ENCODE data around the gene PGBD1. TPM values are rescaled to one million over a fixed set of nuclear protein-coding genes. Genes with fewer than 3 reads are reported as not detected.

The PGBD1 gene
- total RNA-seq, 1 donor from 2014 or later, result 14.4 TPM

DNA sequence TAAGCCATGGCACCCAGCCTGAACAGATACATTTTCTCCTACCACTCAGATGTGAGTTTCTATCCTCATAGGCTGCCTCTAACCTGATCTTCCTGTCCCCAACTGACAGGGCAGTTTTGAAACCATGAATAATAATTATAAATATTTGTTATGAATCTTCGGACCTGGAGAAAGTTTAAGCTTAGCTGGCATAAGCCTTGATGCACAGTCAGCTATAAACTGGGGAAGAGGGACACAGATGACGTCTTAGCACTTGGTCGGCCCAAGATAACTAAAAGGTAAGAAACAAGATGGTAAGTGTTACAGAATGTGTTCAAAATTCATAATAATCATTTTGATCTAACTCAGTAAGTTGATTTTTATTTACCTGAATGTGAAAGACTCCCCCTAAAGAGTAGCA is 37.4 kb upstream of the PGBD1 start:
- Mint-ChIP-seq H3K27me3 (ENCODE audit: low read depth) (no peaks in the 10 kb centered on the region), H3K36me3 (ENCODE audit: low read depth) (peaks cover 10% of the 10 kb centered on the region), H3K27ac (ENCODE audit: unreplicated experiment) (no peak overlapping the region), H3K9me3 (no peaks in the 10 kb centered on the region), H3K4me3 (no peak overlapping the region), H3K4me1 (no peaks in the 10 kb centered on the region)
- DNase-seq (ENCODE audit: low read depth, low spot score), result no peak
- TF ChIP-seq, protein P1, sequence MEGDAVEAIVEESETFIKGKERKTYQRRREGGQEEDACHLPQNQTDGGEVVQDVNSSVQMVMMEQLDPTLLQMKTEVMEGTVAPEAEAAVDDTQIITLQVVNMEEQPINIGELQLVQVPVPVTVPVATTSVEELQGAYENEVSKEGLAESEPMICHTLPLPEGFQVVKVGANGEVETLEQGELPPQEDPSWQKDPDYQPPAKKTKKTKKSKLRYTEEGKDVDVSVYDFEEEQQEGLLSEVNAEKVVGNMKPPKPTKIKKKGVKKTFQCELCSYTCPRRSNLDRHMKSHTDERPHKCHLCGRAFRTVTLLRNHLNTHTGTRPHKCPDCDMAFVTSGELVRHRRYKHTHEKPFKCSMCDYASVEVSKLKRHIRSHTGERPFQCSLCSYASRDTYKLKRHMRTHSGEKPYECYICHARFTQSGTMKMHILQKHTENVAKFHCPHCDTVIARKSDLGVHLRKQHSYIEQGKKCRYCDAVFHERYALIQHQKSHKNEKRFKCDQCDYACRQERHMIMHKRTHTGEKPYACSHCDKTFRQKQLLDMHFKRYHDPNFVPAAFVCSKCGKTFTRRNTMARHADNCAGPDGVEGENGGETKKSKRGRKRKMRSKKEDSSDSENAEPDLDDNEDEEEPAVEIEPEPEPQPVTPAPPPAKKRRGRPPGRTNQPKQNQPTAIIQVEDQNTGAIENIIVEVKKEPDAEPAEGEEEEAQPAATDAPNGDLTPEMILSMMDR (conservative IDR thresholded peaks at IDR 0.05), result no peak

DNA sequence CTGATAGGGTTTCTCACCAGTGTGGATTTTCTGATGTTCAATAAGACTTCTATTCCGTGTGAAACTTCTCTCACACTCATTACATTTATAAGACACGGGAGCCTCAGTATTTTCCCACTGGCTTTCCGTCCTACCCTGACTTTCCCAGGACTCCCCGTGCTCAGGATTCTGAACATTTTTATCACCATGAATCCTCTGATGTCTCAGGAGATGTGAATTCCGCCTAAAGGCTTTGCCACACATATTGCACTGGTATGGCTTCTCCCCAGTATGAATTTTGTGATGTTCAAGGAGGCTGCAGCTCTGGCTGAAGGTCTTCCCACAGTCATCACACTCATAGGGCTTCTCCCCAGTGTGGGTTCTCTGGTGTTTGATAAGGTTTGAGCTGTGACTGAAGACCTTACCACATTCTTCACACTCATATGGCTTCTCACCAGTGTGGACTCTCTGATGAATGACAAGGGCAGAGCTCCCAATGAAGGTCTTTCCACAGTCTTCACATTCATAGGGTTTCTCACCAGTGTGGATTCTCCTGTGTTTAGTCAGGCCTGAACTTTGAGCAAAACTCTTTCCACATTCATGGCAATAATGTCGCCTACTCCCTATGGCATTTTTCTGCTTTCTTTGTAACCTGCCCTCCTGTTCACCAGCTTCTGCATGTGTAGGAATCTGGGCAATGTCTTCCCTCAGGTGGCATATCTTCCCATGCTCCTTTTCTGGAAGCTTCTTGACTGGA is 36.0 kb upstream of the PGBD1 start:
- Mint-ChIP-seq H3K4me1 (peaks cover 3% of the 10 kb centered on the region), H3K4me3 (peak overlapping the region; percentile 41), H3K27me3 (ENCODE audit: low read depth) (no peaks in the 10 kb centered on the region), H3K27ac (ENCODE audit: unreplicated experiment) (no peak overlapping the region), H3K36me3 (ENCODE audit: low read depth) (peaks cover 10% of the 10 kb centered on the region), H3K9me3 (no peaks in the 10 kb centered on the region)
- no peak for DNase-seq (ENCODE audit: low read depth, low spot score)
- TF ChIP-seq, protein P1 (conservative IDR thresholded peaks at IDR 0.05), result no peak

DNA sequence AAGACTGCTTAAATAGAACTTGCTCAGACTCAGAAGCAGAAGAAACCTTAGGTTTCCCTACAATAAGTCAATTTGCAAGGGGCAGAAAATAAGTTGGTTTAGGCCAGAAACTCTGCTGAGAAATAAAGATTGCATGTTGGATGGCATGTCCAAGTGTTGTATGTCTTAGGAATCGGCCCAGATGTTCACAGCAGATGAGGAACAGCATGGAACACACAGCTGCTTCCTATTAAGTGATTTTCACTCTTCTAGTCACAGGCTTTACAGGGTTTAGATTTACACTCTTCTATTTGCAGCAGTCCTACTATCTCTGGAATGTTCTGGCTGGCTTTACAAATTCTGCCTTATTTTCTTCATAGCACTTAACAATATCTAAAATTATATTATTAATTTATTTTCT is 32.5 kb upstream of the PGBD1 start:
- TF ChIP-seq, protein P1 (conservative IDR thresholded peaks at IDR 0.05), result no peak
- Mint-ChIP-seq H3K4me1 (peaks cover 24% of the 10 kb centered on the region), H3K4me3 (no peak overlapping the region), H3K27me3 (ENCODE audit: low read depth) (no peaks in the 10 kb centered on the region), H3K27ac (ENCODE audit: unreplicated experiment) (no peak overlapping the region), H3K9me3 (no peaks in the 10 kb centered on the region), H3K36me3 (ENCODE audit: low read depth) (peaks cover 13% of the 10 kb centered on the region)
- DNase-seq (ENCODE audit: low read depth, low spot score), result no peak

DNA sequence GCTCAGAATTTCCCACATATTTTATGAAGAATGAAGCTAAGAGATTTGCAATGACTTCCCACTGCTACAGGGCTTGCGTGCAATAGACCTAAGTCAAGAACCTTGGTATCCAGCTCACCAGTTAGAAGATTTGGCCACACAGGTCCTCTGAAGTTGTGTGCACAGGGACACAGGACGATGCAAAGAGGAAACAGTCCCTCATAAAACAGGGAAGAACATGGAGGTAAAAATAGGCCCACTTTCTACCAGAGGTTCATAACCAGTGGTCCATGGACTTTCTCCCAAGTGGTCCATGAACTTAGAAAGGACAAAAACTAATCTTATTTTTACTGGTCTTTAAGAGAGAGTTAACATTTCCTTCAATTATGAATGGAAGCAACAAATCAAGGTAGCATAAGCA is 30.6 kb upstream of the PGBD1 start:
- peak overlapping the region; percentile 88 for H3K4me3 Mint-ChIP-seq
- no peak overlapping the region for H3K27ac Mint-ChIP-seq (ENCODE audit: unreplicated experiment)
- peaks cover 8% of the 10 kb centered on the region for H3K36me3 Mint-ChIP-seq (ENCODE audit: low read depth)
- no peak for DNase-seq (ENCODE audit: low read depth, low spot score)
- H3K27me3 Mint-ChIP-seq (ENCODE audit: low read depth), result peaks cover 3% of the 10 kb centered on the region
- no peaks in the 10 kb centered on the region for H3K9me3 Mint-ChIP-seq
- TF ChIP-seq, protein P1 (conservative IDR thresholded peaks at IDR 0.05), result no peak
- peaks cover 24% of the 10 kb centered on the region for H3K4me1 Mint-ChIP-seq

DNA sequence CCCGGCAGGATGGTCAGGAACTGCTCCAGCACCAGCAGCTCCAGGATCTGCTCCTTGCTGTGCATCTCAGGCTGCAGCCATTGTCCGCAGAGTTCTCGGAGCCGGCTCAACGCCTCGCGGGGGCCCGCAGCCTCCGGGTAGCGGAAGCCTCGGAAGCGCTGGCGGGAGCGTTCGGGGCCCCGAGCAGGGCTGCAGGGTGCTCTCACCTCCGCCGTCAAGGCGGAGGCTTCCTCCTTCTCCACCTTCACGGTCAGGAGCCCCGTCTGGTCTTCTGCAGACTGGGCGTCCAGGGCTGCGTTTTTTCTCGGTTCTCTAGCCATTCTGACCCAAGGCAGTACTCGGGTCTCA is 29.7 kb upstream of the PGBD1 start:
- TF ChIP-seq, protein P1 (conservative IDR thresholded peaks at IDR 0.05), result no peak
- Mint-ChIP-seq H3K9me3 (no peaks in the 10 kb centered on the region), H3K4me3 (peak overlapping the region; percentile 100), H3K36me3 (ENCODE audit: low read depth) (peaks cover 4% of the 10 kb centered on the region), H3K27me3 (ENCODE audit: low read depth) (peaks cover 3% of the 10 kb centered on the region), H3K27ac (ENCODE audit: unreplicated experiment) (peak overlapping the region; percentile 89), H3K4me1 (peaks cover 24% of the 10 kb centered on the region)
- DNase-seq (ENCODE audit: low read depth, low spot score), result peak; percentile 5

Measured in neural crest cell (in vitro differentiated cells).